Amniotic stem cell (primary cell): ENCODE measurements around the gene TMEM209.
"Not testable (repeated sequence)": the region's sequence is repeated elsewhere in the genome, so short reads cannot be mapped to it uniquely, and the experiment has no call there.

Source experiments
- DNase-seq: peaks from one replicate; lab custom pipeline; 2025; lab: John Stamatoyannopoulos, UW

TMEM209 gene

DNA sequence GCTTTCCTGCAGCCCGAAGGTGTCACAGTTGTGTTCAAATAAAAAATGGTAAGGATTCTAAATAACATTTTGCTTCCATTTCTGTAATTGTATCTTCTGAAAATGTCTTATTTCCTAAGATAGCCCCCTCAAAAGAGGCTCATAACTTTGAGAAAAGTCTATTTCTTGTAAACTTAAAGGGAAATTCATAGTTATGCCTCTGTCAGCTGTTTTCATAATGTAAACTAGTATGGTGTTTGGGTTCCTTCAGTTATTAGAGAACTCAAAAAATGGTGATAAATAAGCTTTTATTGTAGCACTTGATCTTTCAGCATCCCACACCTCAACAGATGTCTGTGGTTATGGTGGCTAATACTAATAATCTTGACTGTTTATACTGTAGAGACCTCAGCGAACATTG is 77.8 kb downstream of the TMEM209 start:
- DNase-seq, result no peak

DNA sequence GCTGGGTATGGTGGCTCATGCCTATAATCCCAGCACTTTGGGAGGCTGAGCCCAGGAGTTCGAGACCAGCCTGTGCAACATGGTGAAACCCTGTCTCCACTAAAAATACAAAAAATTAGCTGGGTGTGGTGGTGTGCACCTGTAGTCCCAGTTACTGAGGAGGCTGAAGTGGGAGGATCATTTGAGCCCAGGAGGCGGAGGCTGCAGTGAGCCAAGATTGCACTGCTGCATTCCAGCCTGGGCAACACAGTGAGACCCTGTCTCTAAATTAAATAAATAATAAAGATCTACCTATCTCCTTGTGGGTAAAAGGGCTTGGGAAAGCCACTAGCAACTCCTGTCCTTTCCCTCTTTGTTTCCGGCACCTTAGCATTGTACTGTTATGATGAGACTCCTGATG is 78.4 kb downstream of the TMEM209 start:
- not testable (repeated sequence) for DNase-seq

DNA sequence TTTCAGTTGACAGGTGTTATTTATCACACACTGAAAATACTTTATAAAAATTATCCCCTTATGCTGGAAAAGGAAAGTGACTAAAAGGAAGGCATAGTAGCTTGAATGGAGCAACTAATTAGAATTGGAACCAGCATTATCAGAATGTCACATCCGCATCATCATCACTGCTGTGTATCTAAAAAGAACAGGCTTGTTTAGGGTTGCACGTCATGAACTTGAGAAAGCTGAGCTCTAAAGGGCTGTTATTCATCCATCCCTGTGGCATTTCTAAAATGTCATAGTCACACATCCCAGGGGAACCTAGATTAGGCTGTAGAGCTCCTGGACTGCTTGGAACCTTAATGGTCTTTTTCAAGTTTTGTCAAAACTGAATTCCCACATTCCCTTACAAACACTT is 80.5 kb downstream of the TMEM209 start:
- DNase-seq, result no peak

DNA sequence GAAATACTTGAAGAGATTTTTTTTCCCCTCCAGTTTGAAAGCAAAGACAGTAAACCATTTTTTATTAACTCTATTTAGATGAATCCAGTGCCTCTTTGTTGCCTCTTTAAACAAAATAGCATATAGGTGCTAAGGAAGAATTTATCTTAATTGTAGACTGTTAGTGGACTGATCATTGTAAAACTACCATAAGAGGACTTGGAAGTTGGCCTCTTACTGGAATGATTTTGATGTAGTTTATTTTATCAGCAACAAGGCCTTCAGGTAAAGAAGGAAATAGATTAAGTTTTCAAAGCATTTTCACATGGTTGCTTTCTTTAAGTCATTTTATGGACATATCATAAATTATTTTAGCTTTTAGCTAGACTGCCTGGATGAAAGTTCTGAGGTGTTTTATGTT is 81.7 kb downstream of the TMEM209 start:
- DNase-seq, result no peak

DNA sequence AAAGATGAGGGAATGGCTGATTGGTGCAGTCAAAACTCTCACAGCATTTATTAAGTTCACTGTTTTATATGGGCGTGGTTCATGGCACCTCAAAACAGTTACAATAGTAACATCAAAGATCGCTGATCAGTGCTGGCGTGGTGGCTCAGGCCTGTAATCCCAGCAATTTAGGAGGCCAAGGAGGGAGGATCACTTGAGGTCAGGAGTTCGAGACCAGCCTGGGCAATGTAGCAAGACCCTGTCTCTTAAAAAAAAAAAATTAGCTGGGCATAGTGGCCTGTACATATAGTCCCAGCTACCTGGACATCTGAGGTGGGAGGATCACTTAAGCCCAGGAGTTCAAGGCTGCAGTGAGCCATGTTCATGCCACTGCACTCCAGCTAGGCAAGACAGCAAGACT is 86.4 kb downstream of the TMEM209 start:
- no peak for DNase-seq

DNA sequence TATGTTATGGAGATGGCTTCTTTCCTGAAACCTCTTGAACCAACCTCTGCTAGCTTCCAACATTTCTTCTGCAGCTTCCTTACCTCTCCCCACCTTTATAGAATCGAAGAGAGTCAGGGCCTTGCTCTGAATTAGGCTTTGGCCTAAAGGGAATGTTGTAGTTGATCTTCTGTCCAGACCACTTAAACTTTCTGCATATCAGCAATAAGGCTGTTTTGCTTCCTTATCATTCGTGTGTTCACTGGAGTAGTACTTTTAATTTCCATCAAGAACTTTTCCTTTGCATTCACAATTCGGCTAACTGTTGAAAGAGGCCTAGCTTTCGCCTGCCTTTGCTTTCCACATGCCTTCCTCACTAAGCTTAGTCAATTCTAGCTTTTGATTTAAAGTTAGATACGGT is 86.9 kb downstream of the TMEM209 start:
- DNase-seq, result no peak

DNA sequence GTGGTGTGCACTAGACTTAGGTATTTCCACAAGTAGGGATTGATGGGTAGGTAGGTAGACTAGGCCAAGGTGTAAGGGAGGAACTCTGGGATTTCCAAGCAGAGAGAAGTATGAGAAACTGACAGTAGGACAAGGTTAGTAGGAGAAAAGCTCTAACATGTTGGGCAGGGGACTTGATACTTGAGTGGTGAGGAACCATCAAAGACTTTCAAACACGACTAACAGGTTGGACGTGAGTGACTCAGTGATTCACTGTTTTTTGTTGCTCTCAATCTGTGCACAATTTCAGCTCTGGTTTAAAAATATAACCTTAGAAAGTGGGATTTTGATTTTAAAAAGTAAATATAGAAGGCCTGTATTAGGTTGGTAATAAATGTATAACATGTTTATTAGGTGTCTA is 90.4 kb downstream of the TMEM209 start:
- no peak for DNase-seq
